Measurements from ENCODE around the gene SLC12A8.

SLC12A8 gene

DNA sequence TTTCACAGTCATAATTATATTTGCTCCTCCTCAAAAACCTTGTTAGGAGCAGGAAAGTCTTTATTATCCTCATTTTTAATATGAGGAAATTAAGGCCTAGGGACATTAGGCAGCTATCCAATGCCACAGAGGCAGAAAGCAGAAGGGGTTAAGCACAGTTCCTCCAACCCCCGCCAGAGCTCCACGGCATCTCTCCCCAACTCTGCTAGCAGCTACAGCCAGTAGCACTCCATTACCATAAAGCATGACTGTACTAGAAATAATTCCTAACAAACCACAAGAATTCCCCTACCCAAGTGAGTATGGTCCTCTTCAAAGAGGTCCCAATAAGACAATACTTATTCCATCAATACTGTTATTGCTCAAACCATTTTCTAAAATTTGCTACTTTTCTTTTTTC is 166.6 kb downstream of the SLC12A8 start:
- Histone ChIP-seq H3K4me1 (ENCODE audit: insufficient read depth, low read length) (peaks cover 25% of the 10 kb centered on the region), H2AFZ (ENCODE audit: low read depth, low read length) (no peak overlapping the region), H3K9me3 (ENCODE audit: low read length) (no peaks in the 10 kb centered on the region), H3K27me3 (ENCODE audit: insufficient read depth, low read length) (no peaks in the 10 kb centered on the region), H3K36me3 (ENCODE audit: insufficient read depth, low read length) (no peaks in the 10 kb centered on the region), H3K4me3 (ENCODE audit: low read length) (no peak overlapping the region)

DNA sequence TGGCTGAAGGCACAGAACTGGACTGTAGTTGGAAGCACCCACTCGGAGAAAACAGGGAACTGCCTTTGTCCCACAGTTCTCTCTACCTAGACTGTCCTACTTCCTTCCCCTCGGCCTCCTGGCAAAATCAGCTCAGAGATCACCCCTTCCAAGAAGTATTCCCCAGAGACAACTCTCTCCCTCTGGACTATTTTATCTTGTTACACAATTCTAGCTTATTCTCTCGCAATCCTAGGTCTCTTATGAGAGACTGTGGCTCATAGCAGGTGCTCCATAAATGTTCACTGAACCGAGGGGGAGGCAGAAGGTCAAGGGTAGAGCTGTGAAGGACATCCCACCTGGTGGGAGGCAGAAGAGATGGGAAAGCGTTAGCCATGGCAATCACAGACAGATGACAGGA is 167.4 kb downstream of the SLC12A8 start:
- no peak overlapping the region for H2AFZ ChIP-seq (ENCODE audit: low read depth, low read length)

DNA sequence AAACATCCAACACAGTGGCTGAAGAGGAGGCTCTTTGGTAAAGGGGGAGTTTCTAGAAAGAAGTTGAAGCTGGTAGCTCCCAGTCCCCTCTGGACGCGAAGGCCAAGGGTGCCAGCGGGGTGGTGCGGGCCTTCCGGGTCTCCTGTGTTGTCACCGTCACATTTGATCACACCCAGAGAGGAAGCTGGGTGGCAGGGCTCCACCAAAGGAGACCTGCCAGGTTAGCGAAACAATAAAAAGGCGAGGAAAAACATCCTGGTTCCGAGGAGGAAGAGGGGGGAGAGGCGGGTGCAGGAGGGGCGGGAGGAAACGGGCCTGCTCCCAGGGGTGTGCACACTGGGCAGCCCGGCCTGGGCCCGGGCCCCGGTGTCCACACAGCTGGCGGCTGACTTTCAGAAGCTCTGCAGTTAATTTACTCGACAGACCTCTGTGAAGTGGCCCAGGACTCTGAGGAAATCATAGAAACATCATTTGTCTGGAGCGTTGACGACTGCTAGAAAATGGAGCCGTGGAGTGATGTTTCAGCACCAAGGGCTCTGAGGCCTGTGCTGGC is 168.9 kb downstream of the SLC12A8 start:
- H3K9me3 ChIP-seq (ENCODE audit: low read length): no peaks in the 10 kb centered on the region
- H3K4me1 ChIP-seq (ENCODE audit: insufficient read depth, low read length): peaks cover 33% of the 10 kb centered on the region
- H3K36me3 ChIP-seq (ENCODE audit: insufficient read depth, low read length): no peaks in the 10 kb centered on the region
- H2AFZ ChIP-seq (ENCODE audit: low read depth, low read length): no peak overlapping the region
- H3K4me3 ChIP-seq (ENCODE audit: low read length): no peak overlapping the region
- H3K27me3 ChIP-seq (ENCODE audit: insufficient read depth, low read length): no peaks in the 10 kb centered on the region

More for the DNA sequence above, 167.4 kb downstream of the SLC12A8 start:
- Histone ChIP-seq H3K27me3 (ENCODE audit: insufficient read depth, low read length) (no peaks in the 10 kb centered on the region), H3K36me3 (ENCODE audit: insufficient read depth, low read length) (no peaks in the 10 kb centered on the region), H3K4me1 (ENCODE audit: insufficient read depth, low read length) (peaks cover 20% of the 10 kb centered on the region), H3K4me3 (ENCODE audit: low read length) (no peak overlapping the region), H3K9me3 (ENCODE audit: low read length) (no peaks in the 10 kb centered on the region)

DNA sequence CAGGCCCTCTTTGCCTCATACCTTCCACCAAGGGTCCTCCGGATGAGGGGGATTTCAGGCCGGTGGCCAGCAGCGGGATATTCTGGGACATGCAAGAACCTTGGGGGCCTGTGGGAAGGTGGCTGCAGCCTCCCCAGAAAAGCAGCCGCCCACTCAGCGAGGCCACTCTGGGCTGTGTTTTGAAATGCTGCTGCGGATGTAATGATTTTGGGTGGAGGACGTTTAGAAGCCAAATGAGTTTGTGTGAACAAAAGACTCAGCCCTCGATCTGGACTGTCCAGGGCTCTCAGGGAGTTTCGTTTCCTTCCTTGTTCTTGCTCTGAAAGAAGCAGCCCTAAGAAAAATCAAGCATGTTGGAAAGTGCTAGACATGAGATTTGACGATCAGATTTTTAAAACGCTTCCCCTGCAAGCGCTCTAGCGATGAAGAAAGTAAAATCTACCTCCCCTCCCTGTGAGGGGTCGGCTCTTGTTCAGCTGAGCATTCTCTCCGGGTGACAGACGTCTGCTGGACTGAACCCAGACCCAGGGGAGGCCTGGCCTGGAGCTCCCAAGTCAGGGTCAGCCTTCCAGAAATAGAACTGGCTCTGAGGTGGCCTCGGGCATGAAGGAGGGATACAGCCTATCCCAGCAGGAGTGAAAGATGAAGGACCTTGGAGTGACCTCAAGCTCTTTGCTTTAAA is 169.7 kb downstream of the SLC12A8 start:
- peaks cover 33% of the 10 kb centered on the region for H3K4me1 ChIP-seq (ENCODE audit: insufficient read depth, low read length)

DNA sequence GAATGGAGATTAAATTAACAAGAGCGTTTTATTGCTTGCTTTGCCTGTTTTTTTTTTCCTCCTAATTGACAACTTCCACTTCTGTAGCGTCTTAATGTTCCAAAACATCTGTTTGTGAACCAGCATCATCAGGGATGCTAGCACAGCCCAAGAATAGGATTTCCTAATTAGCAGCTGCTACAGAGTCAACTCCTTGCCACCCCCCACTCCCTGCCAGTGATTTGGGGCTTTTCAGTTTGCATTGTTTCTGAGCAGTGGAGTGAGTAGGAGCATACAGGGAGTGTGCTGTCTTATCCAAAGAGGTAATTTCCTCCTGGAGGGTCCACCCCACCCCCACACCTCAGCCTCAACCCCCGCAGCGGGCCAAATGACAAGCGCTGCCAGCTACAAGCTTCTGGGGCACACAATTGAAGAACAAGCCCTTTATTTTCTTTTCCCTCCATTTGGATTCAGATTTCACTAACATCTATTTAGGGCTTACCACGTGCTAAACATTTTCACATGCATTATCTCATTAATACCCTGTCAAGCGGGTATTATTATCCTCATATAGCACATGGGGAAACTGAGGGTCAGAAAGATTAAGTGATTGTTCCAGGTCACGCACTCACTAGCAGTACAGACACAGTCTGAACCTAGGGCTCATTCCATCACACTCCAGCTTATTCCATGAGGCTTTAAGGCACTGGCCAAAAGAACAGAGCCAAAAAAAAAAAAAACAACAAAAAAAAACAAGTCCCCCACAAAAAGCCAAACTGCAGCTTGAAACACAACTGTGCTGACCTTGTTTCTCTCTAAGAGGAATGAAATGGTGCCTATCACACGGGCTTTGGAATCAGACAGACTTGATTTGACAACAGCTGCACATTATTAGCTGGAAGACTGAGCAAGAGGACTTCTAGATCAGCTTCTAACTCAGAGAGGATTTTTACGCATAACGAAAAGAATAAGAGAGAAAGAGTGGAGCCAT is 173.1 kb downstream of the SLC12A8 start:
- H3K4me1 ChIP-seq (ENCODE audit: insufficient read depth, low read length): peaks cover 32% of the 10 kb centered on the region
- H3K4me3 ChIP-seq (ENCODE audit: low read length): no peak overlapping the region
- H2AFZ ChIP-seq (ENCODE audit: low read depth, low read length): no peak overlapping the region
- H3K27me3 ChIP-seq (ENCODE audit: insufficient read depth, low read length): no peaks in the 10 kb centered on the region
- no peaks in the 10 kb centered on the region for H3K9me3 ChIP-seq (ENCODE audit: low read length)
- H3K36me3 ChIP-seq (ENCODE audit: insufficient read depth, low read length): no peaks in the 10 kb centered on the region

More for the DNA sequence above, 169.7 kb downstream of the SLC12A8 start:
- Histone ChIP-seq H2AFZ (ENCODE audit: low read depth, low read length) (no peak overlapping the region), H3K4me3 (ENCODE audit: low read length) (no peak overlapping the region), H3K36me3 (ENCODE audit: insufficient read depth, low read length) (no peaks in the 10 kb centered on the region), H3K27me3 (ENCODE audit: insufficient read depth, low read length) (no peaks in the 10 kb centered on the region), H3K9me3 (ENCODE audit: low read length) (no peaks in the 10 kb centered on the region)

DNA sequence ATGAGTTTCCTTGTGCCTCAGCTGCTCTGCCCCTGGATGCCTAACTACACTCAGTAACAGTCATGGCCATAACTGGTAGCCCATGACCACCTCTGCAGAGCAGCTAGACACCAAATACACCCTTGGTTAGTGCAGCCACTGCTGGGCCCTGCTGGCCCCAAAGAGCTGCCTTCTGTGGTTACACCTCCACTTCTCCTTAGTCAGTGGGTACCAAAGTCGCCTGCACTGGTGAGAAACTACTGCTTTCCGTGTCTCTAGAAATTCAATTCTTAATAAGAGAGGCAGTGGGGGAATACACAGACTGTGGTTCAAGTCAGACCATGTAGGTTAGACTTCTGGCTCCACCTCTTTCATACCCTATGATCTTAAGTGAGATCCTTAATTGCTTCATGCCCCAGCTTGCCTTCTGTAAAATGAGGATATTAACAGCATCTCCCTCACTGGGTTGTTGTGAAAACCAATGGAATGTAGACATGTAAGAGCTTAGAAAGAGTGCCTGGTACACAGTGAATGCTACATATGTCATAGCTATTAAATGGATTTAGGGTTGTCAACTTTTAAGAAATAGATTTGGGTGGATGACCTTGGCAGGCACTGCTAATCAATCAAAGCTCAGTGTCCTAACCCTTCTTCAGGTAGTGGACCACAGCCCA is 174.9 kb downstream of the SLC12A8 start:
- no peaks in the 10 kb centered on the region for H3K9me3 ChIP-seq (ENCODE audit: low read length)
- H3K27me3 ChIP-seq (ENCODE audit: insufficient read depth, low read length): no peaks in the 10 kb centered on the region
- peaks cover 19% of the 10 kb centered on the region for H3K4me1 ChIP-seq (ENCODE audit: insufficient read depth, low read length)
- H3K36me3 ChIP-seq (ENCODE audit: insufficient read depth, low read length): no peaks in the 10 kb centered on the region
- no peak overlapping the region for H3K4me3 ChIP-seq (ENCODE audit: low read length)
- H2AFZ ChIP-seq (ENCODE audit: low read depth, low read length): no peak overlapping the region

DNA sequence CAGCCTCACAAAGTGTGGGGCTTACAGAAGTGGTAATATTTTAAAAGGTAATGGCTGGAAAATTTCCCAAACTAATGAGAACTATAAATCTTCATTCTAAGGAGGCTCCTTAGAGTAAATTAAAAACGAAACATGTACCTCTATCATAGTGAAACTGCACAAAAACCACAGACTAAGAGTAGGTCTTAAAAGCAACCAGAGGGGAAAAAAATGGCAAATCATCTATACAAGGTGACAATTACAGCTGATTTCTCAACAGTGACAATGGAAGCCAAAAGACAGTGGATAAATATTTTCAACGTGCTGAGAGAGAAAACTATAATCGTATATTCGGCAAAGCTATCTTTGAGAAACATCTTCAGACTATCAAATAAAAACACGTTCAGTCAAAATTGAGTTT is 177.3 kb downstream of the SLC12A8 start:
- Histone ChIP-seq H3K4me3 (ENCODE audit: low read length) (no peak overlapping the region), H2AFZ (ENCODE audit: low read depth, low read length) (no peak overlapping the region), H3K36me3 (ENCODE audit: insufficient read depth, low read length) (no peaks in the 10 kb centered on the region), H3K4me1 (ENCODE audit: insufficient read depth, low read length) (peaks cover 22% of the 10 kb centered on the region), H3K27me3 (ENCODE audit: insufficient read depth, low read length) (no peaks in the 10 kb centered on the region), H3K9me3 (ENCODE audit: low read length) (no peaks in the 10 kb centered on the region)

DNA sequence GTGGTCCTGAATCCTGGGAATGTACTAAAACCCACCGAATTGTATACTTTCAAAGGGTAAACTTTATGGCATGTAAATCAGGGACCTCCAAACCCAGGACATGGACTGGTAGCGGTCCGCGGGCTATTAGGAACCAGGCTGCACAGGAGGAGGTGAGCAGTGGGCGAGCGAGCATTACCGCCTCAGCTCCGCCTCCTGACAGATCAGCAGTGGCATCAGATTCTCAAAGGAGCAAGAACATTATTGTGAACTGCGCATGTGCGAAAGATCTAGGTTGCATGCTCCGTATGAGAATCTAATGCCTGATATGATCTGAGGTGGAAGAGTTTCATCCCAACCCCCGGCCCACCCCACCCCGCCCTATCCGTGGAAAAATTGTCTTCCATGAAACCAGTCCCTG is 178.9 kb downstream of the SLC12A8 start:
- Histone ChIP-seq H3K4me3 (ENCODE audit: low read length) (no peak overlapping the region), H2AFZ (ENCODE audit: low read depth, low read length) (no peak overlapping the region), H3K36me3 (ENCODE audit: insufficient read depth, low read length) (peaks cover 4% of the 10 kb centered on the region), H3K27me3 (ENCODE audit: insufficient read depth, low read length) (no peaks in the 10 kb centered on the region), H3K4me1 (ENCODE audit: insufficient read depth, low read length) (peaks cover 9% of the 10 kb centered on the region), H3K9me3 (ENCODE audit: low read length) (peaks cover 3% of the 10 kb centered on the region)

DNA sequence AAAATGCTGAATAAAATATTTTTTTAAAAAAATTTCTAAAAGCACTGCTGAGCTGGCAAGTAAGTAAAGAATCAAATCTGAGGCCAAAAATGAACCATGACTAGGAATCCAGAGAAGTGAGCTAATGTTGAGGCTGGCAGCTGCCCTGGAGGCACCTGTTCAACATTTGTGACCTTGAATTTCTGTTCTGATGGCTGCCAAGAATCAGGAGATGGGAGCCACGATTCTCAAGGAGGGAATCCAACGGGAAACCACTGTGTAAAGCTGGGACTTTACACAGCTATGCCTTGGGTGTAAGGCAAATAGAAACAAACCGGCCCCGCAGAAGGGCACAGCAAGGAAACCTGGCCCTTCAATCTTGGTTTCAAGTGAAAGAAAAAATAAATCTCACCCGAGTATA is 179.4 kb downstream of the SLC12A8 start:
- Histone ChIP-seq H3K9me3 (ENCODE audit: low read length) (peaks cover 3% of the 10 kb centered on the region), H3K36me3 (ENCODE audit: insufficient read depth, low read length) (peaks cover 4% of the 10 kb centered on the region)

DNA sequence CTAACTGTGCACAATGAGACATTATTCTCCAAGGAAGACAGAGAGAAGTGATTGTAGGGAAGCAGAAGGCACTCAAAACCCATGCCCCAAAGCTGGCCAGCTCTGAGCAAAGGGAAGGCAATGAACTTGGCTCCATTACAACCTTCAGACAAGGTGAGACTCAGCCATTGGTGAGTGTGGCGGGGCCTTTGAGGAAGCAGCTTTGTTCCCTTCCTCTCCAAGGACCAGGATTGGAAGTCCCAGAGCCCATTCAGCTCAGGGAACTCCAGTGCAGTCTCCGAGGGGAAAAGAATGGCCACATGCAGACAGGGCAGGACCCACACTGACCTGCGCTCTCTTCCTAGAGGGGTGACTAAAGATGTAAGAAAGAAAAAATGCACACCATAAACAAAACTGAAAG is 179.9 kb downstream of the SLC12A8 start:
- Histone ChIP-seq H3K36me3 (ENCODE audit: insufficient read depth, low read length) (peaks cover 8% of the 10 kb centered on the region), H3K27me3 (ENCODE audit: insufficient read depth, low read length) (no peaks in the 10 kb centered on the region), H3K4me1 (ENCODE audit: insufficient read depth, low read length) (peaks cover 9% of the 10 kb centered on the region), H2AFZ (ENCODE audit: low read depth, low read length) (no peak overlapping the region), H3K9me3 (ENCODE audit: low read length) (peaks cover 3% of the 10 kb centered on the region), H3K4me3 (ENCODE audit: low read length) (no peak overlapping the region)

More for the DNA sequence above, 179.4 kb downstream of the SLC12A8 start:
- peaks cover 9% of the 10 kb centered on the region for H3K4me1 ChIP-seq (ENCODE audit: insufficient read depth, low read length)
- no peak overlapping the region for H2AFZ ChIP-seq (ENCODE audit: low read depth, low read length)
- no peak overlapping the region for H3K4me3 ChIP-seq (ENCODE audit: low read length)
- no peaks in the 10 kb centered on the region for H3K27me3 ChIP-seq (ENCODE audit: insufficient read depth, low read length)

Measured in neuron (in vitro differentiated cells).